MM.1S (cell line): ENCODE data around the gene LSAMP.

Source experiments
- DNase-seq: peaks from one replicate; pipeline ENCODE4 v3.0.0-alpha.2; 2015
- H2AFZ ChIP-seq: fragments of 300-600 bp; sonication (generic); 2 replicates; pipeline ENCODE4 v1.6.0; 2016; ENCODE audit warnings: antibody characterized with exemption, low read length
- H3F3A ChIP-seq: fragments of 300-600 bp; sonication (generic); 2 replicates; pipeline ENCODE4 v1.6.1; 2016; ENCODE audit warnings: mild to moderate bottlenecking, antibody characterized with exemption, low read length, moderate library complexity, mixed read lengths; ENCODE audit not compliant: insufficient read depth
- H3K27ac ChIP-seq: fragments of 300-600 bp; sonication (generic); 2 replicates; pipeline ENCODE4 v1.5.1; 2016; ENCODE audit warnings: mild to moderate bottlenecking, low read length
- H3K27me3 ChIP-seq: fragments of 300-600 bp; sonication (generic); replicated peaks from 2 replicates; pipeline ENCODE4 v1.6.0; 2016; ENCODE audit warnings: low read length; ENCODE audit not compliant: insufficient read depth
- H3K36me3 ChIP-seq: fragments of 300-600 bp; sonication (generic); replicated peaks from 2 replicates; pipeline ENCODE4 v1.6.1; 2016; ENCODE audit warnings: mild to moderate bottlenecking, low read length, mixed read lengths; ENCODE audit not compliant: insufficient read depth
- H3K4me1 ChIP-seq: fragments of 300-600 bp; sonication (generic); 2 replicates; pipeline ENCODE4 v1.6.1; 2016; ENCODE audit warnings: low read length, mixed read lengths
- H3K4me2 ChIP-seq: fragments of 300-600 bp; sonication (generic); 2 replicates; pipeline ENCODE4 v1.6.0; 2016; ENCODE audit warnings: low read depth, low read length
- H3K4me3 ChIP-seq: fragments of 300-600 bp; sonication (generic); 2 replicates; pipeline ENCODE4 v1.5.1; 2016; ENCODE audit warnings: low read length, mixed read lengths
- H3K79me2 ChIP-seq: fragments of 300-600 bp; sonication (generic); 2 replicates; pipeline ENCODE4 v1.6.1; 2016; ENCODE audit warnings: mixed run types, low read length, mixed read lengths
- H3K9ac ChIP-seq: fragments of 300-600 bp; sonication (generic); 2 replicates; pipeline ENCODE4 v1.6.1; 2016; ENCODE audit warnings: low read length, mixed read lengths
- H3K9me2 ChIP-seq: fragments of 300-600 bp; sonication (generic); replicated peaks from 2 replicates; pipeline ENCODE4 v1.6.1; 2016; ENCODE audit warnings: mild to moderate bottlenecking, low read length, mixed read lengths; ENCODE audit not compliant: insufficient read depth
- H3K9me3 ChIP-seq: fragments of 300-600 bp; sonication (generic); replicated peaks from 2 replicates; pipeline ENCODE4 v1.6.1; 2016; ENCODE audit warnings: mild to moderate bottlenecking, low read length, mixed read lengths; ENCODE audit not compliant: insufficient read depth
- H4K20me1 ChIP-seq: fragments of 300-600 bp; sonication (generic); 2 replicates; pipeline ENCODE4 v1.6.1; 2016; ENCODE audit warnings: mild to moderate bottlenecking, low read length, moderate library complexity, mixed read lengths; ENCODE audit not compliant: insufficient read depth
- CTCF ChIP-seq: fragments of 300-600 bp; sonication (generic); IDR thresholded peaks from 2 replicates; pipeline ENCODE4 v1.5.1; 2016; ENCODE audit warnings: antibody characterized with exemption, low read length, mixed read lengths
- EZH2 ChIP-seq: fragments of 300-600 bp; sonication (generic); optimal IDR thresholded peaks from 2 replicates; pipeline ENCODE3; 2017; ENCODE audit warnings: low read depth, mild to moderate bottlenecking, antibody characterized with exemption, low read length, mixed read lengths
- EZH2phosphoT487 ChIP-seq: fragments of 300-600 bp; sonication (generic); IDR thresholded peaks from 2 replicates; pipeline ENCODE4 v1.6.1; 2018; ENCODE audit warnings: antibody characterized with exemption, low read length

LSAMP gene

DNA sequence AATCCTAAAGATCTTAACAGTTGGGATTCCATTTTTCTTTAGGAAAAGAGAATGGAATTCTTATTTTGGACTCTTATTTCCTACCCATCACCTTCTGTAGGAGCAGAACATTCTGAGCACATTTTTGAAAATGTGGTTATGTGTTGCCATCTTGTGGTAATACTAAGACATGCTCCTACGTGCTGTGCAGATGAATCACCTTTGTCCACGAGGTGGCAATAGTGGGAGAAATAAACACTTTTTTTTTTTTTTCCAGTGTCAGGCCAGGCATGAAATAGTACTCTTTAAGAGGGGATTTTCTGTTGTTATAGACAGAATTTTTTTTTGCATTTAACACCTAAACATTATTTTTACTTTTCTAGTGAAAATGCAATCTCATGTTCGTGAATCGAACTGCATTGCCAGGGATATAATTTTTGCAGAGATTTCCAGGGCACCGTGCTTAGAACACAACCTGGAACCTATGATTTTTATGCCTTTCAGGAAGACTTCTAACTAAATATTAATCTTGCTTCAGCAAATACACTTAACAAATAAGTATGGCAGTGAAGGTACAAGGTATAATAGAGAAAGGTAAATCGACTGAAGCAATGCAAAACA is 625.4 kb downstream of the LSAMP start:
- TF ChIP-seq CTCF (peak; percentile 100), EZH2 (no peak)
- H3K27me3 ChIP-seq = no peaks in the 10 kb centered on the region
- H3K27ac ChIP-seq = no peak overlapping the region
- H3K36me3 ChIP-seq = no peaks in the 10 kb centered on the region
- no peaks in the 10 kb centered on the region for H4K20me1 ChIP-seq
- H3K9me2 ChIP-seq = no peaks in the 10 kb centered on the region
- H3F3A ChIP-seq = no peaks in the 10 kb centered on the region
- no peaks in the 10 kb centered on the region for H3K9me3 ChIP-seq
- DNase-seq = peak; percentile 86
- H3K9ac ChIP-seq = no peak overlapping the region
- no peak overlapping the region for H2AFZ ChIP-seq
- no peaks in the 10 kb centered on the region for H3K4me1 ChIP-seq
- H3K4me2 ChIP-seq = no peak overlapping the region
- no peak overlapping the region for H3K4me3 ChIP-seq
- no peaks in the 10 kb centered on the region for H3K79me2 ChIP-seq

GRCh38 chr3:115814778-115815380 is 630.4 kb downstream of the LSAMP start:
- no peak overlapping the region for H2AFZ ChIP-seq
- TF ChIP-seq CTCF (peak; percentile 92), EZH2 (no peak)
- H3K27ac ChIP-seq = no peak overlapping the region
- no peaks in the 10 kb centered on the region for H3K27me3 ChIP-seq
- H3K9me2 ChIP-seq = no peaks in the 10 kb centered on the region
- no peak overlapping the region for H3K4me3 ChIP-seq
- H3K9ac ChIP-seq = no peak overlapping the region
- no peaks in the 10 kb centered on the region for H3K79me2 ChIP-seq
- H3K36me3 ChIP-seq = no peaks in the 10 kb centered on the region
- H3F3A ChIP-seq = no peaks in the 10 kb centered on the region
- no peaks in the 10 kb centered on the region for H3K9me3 ChIP-seq
- H3K4me2 ChIP-seq = no peak overlapping the region
- H3K4me1 ChIP-seq = no peaks in the 10 kb centered on the region
- H4K20me1 ChIP-seq = no peaks in the 10 kb centered on the region
- peak; percentile 51 for DNase-seq

DNA sequence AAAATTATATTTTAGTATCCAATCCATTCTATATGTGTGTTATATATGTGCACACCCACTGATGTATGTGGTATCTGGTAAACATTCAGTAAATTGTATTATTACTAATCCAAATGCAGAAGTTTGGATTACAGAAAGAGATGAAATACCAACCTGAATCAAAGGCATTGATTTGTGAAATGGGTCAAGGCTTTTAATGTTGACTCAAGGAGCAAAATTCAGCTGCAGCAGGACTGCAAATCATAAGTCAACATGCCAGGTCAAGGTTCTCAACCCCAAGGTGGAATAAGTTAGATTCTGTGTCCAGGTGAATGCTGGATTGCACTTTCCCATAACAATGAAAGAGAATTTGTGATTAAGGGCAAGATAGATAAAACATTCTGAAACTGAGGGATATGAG is 631.3 kb downstream of the LSAMP start:
- no peak for TF ChIP-seq EZH2
- TF ChIP-seq CTCF = no peak
- no peak for TF ChIP-seq EZH2phosphoT487
- Histone ChIP-seq H3K4me1 (no peaks in the 10 kb centered on the region), H3K9me2 (no peaks in the 10 kb centered on the region), H3K27me3 (no peaks in the 10 kb centered on the region), H3K9me3 (no peaks in the 10 kb centered on the region), H2AFZ (no peak overlapping the region), H3K4me2 (no peak overlapping the region), H3F3A (no peaks in the 10 kb centered on the region), H3K36me3 (no peaks in the 10 kb centered on the region), H3K4me3 (no peak overlapping the region), H3K9ac (no peak overlapping the region), H3K27ac (no peak overlapping the region), H4K20me1 (no peaks in the 10 kb centered on the region), H3K79me2 (no peaks in the 10 kb centered on the region)
- DNase-seq = no peak
